GM12873 (cell line): ENCODE results near the gene TNPO1.

ENCODE experiments used
- TF ChIP-seq, protein P1 (sequence below): IDR thresholded peaks from 2 replicates; pipeline ENCODE4 v1.5.1; 2012; ENCODE audit warnings: low read depth, mild to moderate bottlenecking, moderate library complexity, low read length, control low read depth; ENCODE audit not compliant: insufficient read depth; ENCODE audit errors: missing control alignments

TNPO1 gene

DNA sequence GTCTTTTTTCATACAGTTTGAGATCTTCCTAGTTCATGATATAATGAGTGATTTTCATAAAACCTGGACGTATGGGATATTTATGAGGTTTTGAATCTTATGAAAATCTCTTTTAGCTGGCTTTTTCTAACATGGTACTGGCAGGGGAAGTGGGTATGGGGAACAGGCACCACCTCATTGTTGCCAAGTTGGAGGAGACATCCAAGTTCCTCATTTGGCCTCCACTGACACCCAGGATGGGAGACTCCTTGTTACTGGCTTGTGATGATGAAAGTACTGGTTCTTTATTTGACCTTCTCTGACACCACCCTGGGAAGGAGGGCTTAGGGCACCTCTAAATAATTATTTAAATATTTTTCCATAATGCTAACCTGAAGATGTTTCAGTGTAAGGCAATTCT is 4.0 kb upstream of the TNPO1 start:
- TF ChIP-seq, protein P1, sequence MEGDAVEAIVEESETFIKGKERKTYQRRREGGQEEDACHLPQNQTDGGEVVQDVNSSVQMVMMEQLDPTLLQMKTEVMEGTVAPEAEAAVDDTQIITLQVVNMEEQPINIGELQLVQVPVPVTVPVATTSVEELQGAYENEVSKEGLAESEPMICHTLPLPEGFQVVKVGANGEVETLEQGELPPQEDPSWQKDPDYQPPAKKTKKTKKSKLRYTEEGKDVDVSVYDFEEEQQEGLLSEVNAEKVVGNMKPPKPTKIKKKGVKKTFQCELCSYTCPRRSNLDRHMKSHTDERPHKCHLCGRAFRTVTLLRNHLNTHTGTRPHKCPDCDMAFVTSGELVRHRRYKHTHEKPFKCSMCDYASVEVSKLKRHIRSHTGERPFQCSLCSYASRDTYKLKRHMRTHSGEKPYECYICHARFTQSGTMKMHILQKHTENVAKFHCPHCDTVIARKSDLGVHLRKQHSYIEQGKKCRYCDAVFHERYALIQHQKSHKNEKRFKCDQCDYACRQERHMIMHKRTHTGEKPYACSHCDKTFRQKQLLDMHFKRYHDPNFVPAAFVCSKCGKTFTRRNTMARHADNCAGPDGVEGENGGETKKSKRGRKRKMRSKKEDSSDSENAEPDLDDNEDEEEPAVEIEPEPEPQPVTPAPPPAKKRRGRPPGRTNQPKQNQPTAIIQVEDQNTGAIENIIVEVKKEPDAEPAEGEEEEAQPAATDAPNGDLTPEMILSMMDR, result no peak

DNA sequence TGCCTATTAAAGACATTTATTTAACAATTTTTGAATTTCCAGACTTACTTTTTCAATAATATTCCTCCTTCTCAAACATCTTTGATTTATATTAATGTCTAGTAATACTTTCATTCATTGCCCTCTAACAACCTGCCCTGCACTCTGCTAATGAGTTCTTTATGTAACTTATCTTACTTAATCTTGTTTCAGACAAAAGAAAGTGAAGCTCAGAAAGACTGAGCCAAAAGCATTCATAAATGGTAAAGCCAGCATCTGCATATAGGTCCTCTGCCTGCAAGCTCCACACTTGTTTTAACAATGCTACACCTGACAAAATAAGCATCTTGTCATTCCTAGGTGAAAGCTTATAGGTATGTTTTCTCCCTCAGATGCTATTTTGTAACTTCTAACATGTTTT is 2.4 kb upstream of the TNPO1 start:
- TF ChIP-seq, protein P1, result no peak

DNA sequence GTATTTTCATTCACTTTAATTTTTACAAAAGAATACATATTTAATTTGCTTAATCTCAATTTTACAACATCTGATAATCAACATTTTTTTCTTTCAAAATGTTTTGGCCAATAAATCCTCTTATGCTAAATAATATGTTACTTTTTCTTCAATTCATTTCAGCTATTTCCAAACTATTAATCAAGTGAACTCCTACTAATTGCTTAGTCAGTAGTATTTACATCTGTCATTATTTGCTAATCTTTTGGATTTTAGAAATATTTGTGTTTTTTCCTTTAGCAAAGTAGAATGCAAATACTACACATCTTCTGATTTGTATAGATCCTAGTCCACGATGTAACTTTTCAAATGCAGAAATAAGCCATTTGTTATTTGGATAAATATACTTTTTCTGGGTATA is 1.6 kb upstream of the TNPO1 start:
- TF ChIP-seq, protein P1, result no peak

DNA sequence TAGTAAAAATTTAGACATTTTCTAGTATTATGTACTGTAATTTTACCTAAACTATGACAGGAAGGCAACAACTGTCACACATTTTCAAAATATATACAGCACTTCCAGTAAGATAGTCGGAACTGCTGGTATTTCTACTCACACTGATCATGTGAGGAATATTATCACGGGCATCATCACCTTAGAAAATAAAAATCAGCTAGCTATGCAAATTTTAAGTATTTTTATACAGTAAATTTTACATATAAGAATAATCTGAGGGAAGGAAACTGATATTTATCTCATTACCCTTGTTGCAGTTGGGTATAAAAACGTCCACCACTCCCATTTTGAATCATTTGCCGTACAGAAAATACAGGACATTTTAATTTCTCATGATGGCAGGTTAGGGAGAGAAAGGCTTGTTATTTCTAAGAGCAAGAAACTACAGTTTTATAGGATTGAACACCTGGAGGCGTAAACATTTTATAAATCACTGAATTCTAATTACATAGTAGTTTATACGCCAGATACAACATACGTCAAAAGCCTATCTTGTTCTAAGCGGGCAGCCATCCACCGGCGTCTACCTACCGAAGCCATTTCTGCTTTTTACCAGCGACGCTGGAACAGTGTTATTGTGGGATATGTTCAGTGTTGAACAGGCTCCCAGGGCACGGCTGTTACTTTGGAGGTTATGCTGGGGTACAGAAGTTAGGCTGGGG is 729 bp upstream of the TNPO1 start:
- TF ChIP-seq, protein P1, result no peak

DNA sequence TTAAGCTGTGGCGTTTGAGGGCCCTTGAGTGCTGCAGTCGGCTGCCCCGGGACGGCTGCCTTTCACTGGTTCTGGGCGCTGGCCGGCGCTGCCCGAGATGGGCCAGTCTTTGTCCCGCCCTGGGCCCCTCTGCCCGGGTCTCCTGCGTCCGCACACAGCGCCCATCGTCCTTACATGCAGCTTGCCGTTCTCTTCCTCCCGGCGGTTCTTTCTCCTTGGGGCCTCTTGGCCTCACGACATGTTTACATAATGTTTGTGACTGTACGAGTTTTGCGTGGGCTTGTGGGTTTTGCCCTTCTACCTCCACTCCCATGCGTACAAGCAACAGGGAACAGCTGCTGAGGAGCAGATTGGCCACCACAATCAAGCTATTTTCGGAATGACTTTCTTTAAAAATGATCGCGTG is 618 bp downstream of the TNPO1 start:
- TF ChIP-seq, protein P1, result no peak

DNA sequence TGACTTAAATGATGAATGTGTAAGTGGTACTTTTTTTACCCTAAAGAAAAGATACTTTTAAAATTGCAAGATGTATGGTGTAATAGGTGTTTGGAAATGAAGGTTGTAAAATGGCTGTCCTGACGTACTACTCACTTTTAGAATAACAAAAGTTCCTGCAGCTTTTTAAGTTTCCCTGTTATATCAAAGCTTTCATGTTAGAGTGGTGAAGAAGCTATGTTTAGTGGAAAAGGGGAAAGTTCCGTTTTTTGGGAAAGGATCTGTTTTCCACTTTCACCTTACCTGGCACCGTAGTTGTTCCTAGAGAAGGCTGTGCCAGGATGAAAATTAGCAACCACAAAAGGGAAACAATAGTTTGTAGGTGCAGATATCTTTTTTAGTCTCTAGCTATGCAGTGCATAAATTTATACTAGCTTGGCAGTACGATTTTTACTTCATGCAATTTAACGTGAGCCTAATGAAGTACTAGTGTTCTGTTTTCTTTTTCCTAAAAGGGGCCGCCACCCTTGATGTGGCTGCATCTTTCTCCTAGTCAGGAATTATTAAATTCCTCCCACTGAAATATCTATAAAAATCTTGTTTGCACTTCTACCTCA is 1.3 kb downstream of the TNPO1 start:
- TF ChIP-seq, protein P1, result no peak

DNA sequence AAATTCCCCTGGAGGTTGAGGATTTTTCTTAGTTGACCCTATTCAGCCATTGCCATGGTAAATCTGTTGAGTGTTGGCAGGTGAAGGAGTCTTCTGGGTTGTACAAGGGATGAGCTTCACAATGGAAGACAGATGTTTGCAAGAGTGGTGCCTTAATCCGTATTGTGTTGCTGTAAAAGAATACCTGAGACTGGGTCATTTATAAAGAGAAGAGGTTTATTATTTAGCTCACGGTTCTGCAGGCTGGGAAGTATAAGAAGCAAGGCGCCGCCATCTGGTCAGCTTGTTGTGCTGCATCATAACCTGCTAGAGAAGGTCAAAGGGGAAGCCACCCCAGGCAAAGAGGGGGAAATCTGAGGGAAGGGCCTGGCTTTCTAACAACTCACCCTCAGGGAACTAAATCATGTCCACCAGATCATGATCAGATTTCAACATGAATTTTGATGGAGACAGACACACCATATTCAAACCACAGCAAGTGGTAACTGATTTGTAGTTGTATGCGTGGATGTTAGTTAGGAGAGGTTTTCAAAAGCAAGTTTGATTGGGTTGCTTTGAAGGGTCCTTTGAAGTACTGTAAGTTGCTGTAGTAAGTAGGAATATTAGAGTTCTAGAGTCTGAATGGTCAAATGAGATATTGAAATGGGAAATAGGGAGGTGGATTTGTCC is 2.5 kb downstream of the TNPO1 start:
- TF ChIP-seq, protein P1, result peak; percentile 90
